Inferior parietal cortex (tissue), 1 donor: Measurements from ENCODE around the gene HNF1B.

ENCODE experiments used
- DNase-seq: peaks from one replicate; pipeline ENCODE4 v3.0.0-alpha.2; 2016; ENCODE audit errors: extremely low spot score

The HNF1B gene

DNA sequence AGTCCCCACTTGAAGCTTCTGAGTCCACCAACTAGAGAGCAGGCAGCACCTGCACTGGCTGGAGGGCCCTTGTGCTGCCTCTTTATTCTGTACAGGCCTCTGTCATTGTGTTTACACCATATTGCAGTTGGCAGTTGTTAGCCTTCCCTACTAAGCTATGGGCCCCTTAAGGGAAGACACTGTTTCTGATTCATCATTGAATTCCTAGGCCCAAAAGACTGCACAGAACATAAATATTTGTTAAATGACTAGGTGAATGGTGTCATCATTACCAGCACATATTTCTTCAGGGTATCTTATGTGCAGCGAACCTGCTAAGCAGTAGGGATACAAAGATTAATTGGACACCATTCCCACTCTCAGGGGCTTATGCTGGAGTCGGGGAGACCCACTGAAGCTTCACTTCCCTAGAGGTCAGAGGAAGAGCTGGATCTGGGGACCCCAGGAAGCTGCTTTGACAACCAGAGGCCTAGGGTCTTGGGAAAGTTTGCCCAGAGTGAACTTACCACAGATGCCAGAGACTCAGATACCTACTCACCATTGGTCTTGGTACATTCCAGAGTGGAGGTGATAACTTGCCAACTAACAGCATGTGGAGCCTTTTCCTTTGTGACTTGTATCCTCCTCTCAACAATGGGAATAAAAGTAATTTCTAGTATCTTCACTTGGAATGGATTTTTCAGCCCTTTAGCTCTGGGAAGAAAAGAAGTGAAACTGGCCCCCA is 72.9 kb downstream of the HNF1B start:
- DNase-seq = no peak

DNA sequence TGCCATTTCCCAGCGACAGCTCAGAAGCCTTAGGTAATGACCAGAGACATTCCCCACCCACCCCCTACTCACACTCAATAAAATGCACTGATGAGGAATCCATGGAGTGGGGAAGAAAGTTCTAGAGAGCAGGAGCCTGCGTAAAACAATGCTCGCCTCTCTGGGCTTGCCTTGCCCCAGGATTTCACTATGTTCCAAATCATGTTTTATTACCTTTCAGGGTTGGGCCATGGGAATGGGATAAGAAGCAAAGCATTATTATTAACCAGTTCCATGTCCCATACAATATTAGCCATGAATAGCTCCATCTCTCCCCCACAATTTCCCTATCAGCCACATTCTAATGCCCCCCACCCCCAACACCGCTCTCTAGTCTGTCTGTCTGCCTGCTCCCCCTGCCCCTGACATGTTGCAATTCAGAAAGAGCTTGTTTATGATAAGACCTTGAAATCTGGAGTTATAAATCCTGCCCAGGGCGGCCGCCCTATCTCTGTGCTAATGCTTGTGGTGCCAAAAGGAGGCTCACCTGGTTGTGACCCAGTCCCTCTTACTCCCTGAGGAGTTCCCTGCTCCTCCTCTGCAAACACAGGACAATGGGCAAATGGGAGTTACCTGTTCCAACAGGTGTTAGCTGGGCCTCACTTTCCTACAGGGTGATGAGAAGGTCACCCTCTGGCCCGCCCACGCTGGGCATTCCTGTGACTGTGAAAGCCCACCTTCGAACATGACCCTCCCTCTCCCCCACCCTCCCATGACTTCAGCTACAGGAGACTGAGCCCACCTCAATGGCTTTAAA is 73.6 kb downstream of the HNF1B start:
- no peak for DNase-seq

DNA sequence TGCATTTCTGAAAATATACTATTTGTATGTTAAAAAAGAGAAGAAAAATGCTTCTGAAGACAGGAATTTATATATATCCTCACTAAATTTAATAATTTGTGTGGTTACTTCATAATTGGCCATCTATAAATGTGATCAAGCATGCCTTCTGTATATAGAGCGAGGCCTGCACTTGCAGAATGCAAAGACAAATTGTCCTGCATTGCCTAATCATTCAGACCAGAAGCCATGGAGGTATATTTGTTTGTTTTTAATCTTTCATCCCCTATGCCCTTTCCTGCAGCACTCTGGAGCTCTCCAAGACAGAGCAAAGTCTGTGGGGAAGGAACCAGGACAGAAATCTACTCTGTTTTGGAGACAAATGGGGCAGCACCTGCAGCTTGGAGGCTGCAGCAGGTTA is 77.8 kb downstream of the HNF1B start:
- DNase-seq = no peak

DNA sequence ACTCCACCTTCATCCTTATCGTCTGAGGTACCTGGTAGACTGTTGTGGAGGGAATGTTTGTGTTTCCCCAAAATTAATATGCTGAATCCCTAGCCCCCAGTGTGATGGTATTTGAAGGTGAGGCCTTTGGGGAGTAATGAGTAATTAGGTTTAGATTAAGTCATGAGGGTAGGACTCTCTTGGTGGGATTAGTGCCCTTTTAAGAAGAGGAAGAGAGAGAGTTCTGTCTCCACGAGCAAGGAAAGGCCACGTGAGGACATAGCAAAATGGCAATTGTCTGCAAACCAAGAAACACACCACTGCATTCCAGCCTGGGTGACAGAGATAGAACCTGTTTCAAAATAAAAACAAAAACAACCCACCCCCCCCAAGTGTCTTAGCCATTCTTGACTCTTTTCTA is 80.6 kb downstream of the HNF1B start:
- DNase-seq = no peak

DNA sequence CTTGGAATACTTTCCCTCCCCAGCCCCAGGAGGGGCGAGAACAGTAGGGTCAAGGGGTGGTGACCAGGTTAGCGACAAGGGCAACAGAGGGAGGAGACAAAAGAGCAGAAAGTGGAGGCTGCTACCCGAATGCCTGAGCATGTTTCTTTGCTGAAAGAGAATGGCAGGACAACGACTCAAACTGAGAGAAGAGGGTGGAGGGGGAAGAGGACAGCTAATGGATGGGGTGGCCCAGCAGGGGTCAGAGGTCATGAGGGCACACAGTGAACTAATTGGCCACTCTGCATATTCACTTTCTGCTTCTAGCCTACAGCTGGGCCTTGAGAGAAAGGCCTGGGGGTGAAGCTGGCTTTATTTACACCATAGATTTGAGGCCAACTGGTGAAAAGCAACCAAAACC is 82.5 kb downstream of the HNF1B start:
- DNase-seq = no peak

DNA sequence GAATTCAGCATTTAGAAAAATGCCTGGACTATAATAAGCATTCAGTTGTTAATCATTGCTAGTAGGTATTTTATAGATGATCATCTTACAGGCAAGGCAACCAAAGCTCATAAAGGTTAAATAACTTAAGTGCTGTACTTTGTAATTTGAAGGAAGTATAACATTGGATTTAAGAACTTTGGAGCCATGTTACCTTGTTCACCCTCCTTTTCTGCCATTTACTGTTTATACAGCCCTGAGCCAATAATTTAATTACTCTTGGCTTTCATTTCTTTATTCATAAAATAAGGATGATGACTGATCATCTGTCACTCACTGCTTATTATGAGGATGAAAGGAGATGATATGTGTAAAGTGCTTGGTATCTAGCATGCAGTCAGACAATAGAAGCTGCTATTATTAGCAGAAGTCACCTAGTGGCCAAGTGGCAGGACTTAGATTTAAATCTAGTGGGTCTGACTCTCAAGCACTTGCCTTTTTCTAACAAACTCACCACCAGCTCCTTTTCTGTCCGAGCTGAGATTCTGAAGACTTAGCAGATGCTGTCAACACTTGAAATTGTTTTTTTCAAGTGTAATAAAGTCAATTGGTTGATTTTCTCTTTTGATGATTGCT is 83.4 kb downstream of the HNF1B start:
- no peak for DNase-seq

DNA sequence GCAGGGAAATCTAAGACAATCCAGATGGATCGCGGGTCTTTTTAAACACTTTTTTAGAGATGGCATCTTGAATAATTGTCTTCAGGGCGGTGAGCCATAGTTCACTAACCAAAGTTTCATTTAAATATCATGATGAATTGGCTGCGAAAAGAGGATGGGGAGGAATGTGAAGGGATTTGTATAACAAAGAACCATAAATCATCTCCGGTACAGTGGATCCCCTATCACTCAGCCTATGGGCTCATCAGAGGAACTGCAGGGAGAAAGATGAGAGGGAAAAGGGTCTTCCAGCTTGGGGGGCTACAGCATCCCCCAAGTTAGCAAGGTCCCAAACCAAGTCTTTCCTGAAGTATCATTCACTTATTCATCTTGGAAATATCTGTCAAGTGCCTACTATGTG is 84.9 kb downstream of the HNF1B start:
- no peak for DNase-seq

DNA sequence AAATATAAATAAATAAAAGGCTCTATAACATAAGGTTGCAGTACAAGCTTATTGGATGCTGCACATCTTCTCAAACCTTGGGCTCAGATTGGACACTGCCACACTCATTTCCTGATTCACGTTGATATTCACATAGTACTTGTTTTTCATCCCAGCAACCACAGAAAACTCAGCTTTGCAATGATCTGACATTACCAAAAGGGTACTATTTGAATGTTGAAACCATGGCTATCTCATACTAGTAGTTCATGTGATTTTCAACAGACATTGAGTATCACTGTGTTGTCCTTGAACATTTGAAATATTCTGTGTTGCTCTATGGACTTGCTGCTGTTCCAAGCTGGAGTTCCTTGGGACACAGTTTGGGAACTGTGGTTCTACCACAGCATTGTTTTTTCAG is 87.7 kb downstream of the HNF1B start:
- DNase-seq = no peak

DNA sequence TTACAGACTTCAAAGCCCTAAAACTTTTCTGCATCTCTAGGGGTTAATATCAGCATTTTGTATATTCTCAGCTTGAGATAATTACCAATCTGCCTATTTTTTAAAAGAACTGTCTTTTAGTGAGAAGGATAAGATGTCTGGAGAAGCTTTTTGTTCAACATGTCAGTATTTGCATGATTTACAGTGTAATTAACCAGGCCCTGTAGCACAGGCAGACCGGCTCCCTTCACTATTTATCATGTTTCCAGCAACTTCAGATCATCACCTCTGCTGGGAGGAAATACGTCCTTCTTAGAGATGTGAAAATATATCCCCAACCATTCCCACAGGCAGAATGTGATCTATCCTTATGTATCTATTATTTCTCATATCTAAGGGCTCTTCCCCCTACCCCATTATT is 93.0 kb downstream of the HNF1B start:
- no peak for DNase-seq

DNA sequence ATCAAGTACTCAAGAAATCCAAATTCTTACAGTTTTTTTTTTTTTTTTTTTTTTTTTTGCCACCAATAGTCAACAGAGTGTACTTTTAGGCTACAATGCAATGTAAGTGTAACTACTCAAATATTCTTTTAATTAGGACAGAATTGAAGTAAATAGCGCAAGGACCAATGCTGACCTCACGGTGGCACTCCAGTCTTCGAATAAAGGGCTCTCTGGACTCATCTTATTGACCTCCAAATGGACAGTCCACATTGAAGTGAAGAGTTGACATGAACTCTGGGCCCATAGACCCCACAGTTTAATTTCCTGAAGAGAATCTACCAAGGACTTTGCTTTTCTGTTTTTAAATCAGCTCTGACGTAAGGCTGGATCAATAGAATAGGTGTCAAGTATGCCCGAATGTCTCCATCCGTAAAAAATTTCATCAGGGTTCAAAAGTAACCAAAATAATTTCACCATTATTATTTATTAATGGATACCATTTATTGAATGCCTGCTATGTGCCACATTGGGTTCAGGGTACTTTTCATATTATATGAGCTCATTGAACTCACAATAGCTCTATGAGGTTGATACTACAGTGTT is 94.3 kb downstream of the HNF1B start:
- peak; percentile 32 for DNase-seq

DNA sequence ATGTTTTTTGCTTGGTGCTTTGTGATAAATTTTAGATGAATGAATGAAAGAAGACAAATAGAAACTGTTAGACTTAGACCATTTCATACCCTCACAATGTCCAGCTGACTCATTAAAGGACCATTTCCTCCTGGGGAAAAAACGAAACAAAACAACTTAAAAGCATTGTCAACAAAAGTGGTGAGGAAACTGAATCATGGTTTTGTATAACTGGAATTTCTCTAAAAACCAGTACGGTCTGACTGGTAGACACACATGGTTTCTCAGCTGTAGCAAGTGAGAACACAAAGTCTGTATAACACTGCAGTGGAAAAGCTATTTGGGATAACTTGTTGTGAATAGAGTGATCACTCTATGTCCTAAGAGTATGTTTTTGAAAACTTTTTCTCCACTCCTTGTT is 96.3 kb downstream of the HNF1B start:
- no peak for DNase-seq

DNA sequence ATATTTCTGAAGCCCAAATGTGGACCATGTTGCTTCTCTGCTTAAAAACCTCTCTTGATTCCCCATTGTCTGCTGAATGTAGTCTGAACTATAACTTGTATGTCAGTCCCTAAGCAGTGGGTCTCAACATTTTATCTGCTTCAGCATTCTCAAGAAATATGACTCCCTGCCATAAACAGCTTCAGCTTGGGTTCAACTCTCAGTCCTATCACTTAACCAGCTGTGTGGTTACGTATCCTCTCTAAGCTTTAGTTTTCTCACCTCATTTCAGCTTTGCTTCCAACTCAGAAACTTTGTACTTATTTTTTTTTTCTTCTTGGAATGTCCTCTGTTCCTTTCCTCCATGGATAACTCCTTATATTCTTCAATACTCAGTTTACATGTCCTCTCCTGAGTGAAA is 97.0 kb downstream of the HNF1B start:
- DNase-seq = no peak

DNA sequence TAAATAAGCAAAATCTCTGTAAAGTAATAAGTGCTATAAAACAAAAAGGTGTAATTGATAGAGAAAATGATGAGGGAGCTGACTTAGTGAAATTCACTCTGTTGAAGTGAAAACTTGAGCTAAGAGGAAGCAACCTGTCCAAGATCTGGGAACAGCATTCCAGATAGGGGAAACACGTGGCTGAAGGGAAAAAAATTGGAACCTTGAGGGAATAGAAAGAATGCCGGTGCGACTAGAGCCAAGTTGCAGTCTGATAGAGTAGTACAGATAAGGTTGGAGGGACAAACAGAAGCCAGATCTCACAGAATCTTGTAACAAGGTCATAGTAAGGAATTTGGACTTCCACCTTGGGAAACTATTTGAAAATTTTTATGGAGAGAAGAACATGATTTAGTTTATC is 101.0 kb downstream of the HNF1B start:
- DNase-seq = peak; percentile 17

DNA sequence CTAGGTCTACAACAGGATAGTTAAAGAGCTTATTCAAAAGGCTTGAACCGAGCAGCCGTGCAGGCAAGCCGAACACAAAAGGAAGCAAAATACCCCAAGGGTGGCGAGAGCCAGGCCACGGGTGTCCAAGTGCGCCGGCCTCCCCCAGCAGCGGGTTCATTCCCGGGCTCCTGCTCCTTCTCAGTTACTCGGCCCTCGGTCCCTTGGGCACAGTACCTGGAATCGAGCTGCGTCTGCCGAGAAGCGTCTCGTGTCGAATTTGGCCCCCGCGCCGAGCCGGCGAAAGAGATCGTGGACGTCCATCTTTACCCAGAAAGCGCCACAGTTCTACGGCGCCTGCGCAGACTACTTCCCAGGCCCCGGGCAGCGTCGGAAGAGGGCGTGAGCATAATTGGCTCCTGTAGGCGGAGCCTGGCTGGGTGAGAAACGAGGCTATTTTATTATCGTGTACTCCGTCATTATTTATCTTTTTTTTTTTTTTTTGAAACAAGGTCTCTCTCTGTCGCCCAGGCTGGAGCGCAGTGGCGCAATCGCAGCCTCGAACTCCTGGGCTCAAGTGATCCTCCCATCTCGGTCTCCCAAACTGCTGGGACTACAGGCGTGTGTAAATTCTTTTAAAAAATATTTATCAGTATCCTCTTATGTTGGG is 101.6 kb downstream of the HNF1B start, which contains the start of gene DDX52:
TSS of gene DDX52 (minus strand) at position 329 of the 649 bp plus-strand sequence. CDS start at position 303, 26 bp downstream.
- peak; percentile 94 for DNase-seq

DNA sequence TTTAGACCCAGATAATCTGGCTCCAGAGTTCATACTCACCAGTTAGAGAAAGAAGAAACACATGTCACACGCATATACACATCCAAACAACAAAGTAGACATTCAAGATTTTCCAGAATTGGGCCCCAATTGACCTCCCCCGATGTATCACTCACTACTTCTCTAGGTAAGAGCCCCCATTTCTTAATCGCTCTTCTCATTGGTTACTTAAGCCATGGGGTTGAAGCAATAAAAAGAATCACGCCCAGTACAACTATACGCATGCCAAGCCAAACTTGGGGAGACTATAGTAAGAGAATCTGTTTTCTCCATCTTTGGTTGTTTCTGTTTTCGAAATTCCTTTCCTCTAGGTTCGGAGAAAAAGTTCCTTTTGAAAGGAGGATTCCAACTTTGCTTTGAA is 102.2 kb downstream of the HNF1B start:
- no peak for DNase-seq

DNA sequence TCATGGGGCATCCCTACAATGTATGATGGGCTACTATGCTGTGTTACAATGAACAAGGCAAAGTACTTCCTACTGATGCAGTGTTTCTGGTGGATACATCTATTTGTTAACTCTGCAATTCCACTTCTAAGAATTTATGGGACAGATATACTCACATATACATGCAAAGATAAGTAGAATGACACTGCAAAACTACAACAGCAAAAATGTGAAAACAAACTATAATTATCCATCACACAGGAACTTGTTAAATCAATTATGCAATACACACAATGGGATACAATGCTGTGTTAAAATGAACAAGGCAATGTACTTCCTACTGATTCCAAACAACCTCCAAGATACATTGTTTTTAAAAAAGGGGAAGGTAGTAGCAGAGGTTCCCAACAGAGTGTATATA is 104.8 kb downstream of the HNF1B start:
- DNase-seq = no peak

DNA sequence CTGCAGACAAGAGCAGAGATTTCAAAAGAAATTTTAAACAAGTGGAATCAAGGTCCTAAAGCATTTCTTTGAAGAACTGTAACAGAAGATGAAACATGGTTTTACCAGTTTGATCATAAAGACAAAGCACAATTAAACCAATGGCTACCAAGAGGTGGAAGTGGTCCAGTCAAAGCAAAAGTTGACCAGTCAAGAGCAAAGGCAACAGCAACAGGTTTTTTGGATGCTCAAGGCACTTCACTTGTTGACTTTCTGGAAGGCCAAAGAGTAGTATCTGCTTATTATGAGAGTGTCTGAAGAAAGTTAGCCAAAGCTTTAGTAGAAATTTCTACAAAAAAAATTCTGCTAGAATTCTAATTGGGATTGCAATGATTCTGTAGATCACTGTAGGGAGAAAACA is 106.9 kb downstream of the HNF1B start:
- DNase-seq = no peak
